Adrenal gland (tissue), 12 donors: ENCODE measurements around the gene ACLY. TPM values are rescaled to one million over a fixed set of nuclear protein-coding genes. Genes with fewer than 3 reads are reported as not detected.
A peak's percentile ranks its signal among the peaks of the same experiment; 100 is the strongest.

Experiments
- DNase-seq, 7 donors: peaks; one replicate each; pipeline ENCODE4 v3.0.0-alpha.2; 2019 to 2020
- H3K27ac ChIP-seq, 5 donors: fragments of 200-600 bp; sonication (generic) in 4 of 5; 1 replicate in 3 of 5; 2 replicates in 2 of 5; pipeline versions ENCODE4 v1.5.1 to v1.8.0; 2016 to 2020; ENCODE audit warnings: mild to moderate bottlenecking in 1 of 5
- H3K27me3 ChIP-seq: fragments of 200-600 bp; 2 replicates; pipeline ENCODE4 v1.8.0; 2021
- H3K36me3 ChIP-seq, 2 donors: fragments of 200-600 bp; replicated peaks in 1 of 2; 1 replicate in 1 of 2; 2 replicates in 1 of 2; pipeline versions ENCODE4 v1.5.1 to v1.8.0; 2018 to 2022
- H3K4me1 ChIP-seq, 2 donors: fragments of 200-600 bp; replicated peaks in 1 of 2; 1 replicate in 1 of 2; 2 replicates in 1 of 2; pipeline versions ENCODE4 v1.5.1 to v1.8.0; 2018 to 2021
- H3K4me3 ChIP-seq, 4 donors: fragments of 200-600 bp; sonication (generic) in 3 of 4; one replicate each; pipeline ENCODE4 v1.5.1; 2016 to 2018
- H3K9me3 ChIP-seq, 3 donors: fragments of 200-600 bp; sonication (generic) in 1 of 3; replicated peaks in 1 of 3; 1 replicate in 2 of 3; 2 replicates in 1 of 3; pipeline versions ENCODE4 v1.5.1 to v1.8.0; 2016 to 2021
- CTCF ChIP-seq, 6 experiments: fragments of 450-650 bp in 4 of 6; fragments of 200-600 bp in 2 of 6; sonication (generic) in 1 of 6; IDR thresholded peaks; 1 replicate in 5 of 6; 2 replicates in 1 of 6; pipeline versions ENCODE4 v1.5.1 to v1.8.0; 2016 to 2021; ENCODE audit warnings: antibody characterized with exemption in 6 of 6, mild to moderate bottlenecking in 2 of 6, moderate library complexity in 1 of 6
- POLR2A ChIP-seq, 2 donors: fragments of 450-650 bp; IDR thresholded peaks; one replicate each; pipeline ENCODE4 v1.6.1; 2017; ENCODE audit warnings: antibody characterized with exemption in 2 of 2, mild to moderate bottlenecking in 2 of 2, moderate library complexity in 1 of 2
- WGBS, 4 donors: extraction: QIAGEN DNeasy Blood & Tissue Kit in 2 of 4; methylation state at CpG; one replicate each; pipeline versions ENCODE4 v1.1.5 to v1.1.7; 2013 to 2017; 5-methylcytosine and 5-hydroxymethylcytosine counted together
- intact Hi-C, 2 donors: fragments of 100-400 bp; cut with DNase I; formaldehyde crosslinking; loops; one replicate each; pipeline versions ENCODE4 v1.14.1 to v1.15.0; 2022 to 2023
- polyA plus RNA-seq, 3 donors: library from polyadenylated mRNA; stranded (reverse); fragments of 200-250 nt in 2 of 3; fragments of 350-450 nt in 1 of 3; fragmentation: Illumina TruSeq in 1 of 3; extraction: RNeasy Lipid Tissue Mini Kit (QIAGEN cat#74804) in 1 of 3; gene quantifications; one replicate each; pipeline ENCODE4 v1.2.3, GENCODE V29; 2013 to 2014
- total RNA-seq, 9 donors: library from RNA; depleted of rRNA in 4 of 9; stranded (reverse); fragments of >200 nt in 4 of 9; fragments of 120-200 nt in 1 of 9; fragmentation: NEBNext Ultra II Directional in 1 of 9; extraction: Animal tissue kit (Norgen Biotek cat#: 25700) in 1 of 9; gene quantifications; one replicate each; pipeline versions ENCODE4 v1.1.0 to v1.2.4, GENCODE V29; 2013 to 2023
- donor health status: healthy with polysubstance abuse.
- donor health status: Bipolar disorder and iron deficiency.
- donor health status: DM: yes; HTN: yes; CAD: no.
- donor health status: DM: no; HTN: no; CAD: no.
- donor health status: DM: no; HTN: no; CAD: no.
- donor health status: DM: yes; HTN: yes; CAD: no.

Gene ACLY
- total and polyA plus RNA-seq, 12 donors: 18.0 to 190 (median 74.0) TPM

DNA sequence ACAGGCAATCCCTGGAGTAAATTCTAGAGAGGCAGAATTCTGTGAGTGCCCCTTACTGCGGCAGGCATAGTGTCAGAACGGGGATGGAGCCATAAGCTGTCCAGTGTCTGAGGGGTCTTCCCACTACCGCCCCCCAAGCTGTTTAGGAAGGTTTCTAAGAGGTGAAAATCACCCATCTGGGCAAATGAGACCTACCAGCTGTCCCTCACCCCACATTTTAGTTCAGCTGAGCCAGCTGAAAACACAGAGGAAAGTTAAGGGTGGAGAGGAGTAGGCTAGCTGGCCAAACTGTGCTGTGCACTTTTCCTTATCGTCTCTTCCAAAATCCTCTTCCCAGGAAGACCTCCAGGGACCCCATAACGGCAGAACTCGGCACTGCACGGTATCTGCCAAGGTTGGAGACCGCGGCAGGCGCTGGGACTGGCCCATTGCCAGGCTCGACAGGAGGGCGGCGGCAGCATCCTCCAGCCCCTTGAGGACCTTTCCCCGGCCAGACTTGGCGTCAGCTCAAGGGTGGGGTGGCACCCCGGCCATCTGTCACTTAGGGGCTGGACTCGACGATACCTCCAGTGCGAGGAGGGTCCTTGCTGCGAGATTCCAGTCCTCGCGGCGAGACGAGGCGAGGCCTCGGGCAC, 955 bp downstream of the ACLY start:
- H3K27ac ChIP-seq: peak overlapping the region in 4 of 5 donors; percentile 58 to 97 (median 76)
- TF ChIP-seq CTCF (IDR thresholded peaks at IDR 0.05) (no peak), POLR2A (IDR thresholded peaks at IDR 0.05) (no peak)
- H3K4me1 ChIP-seq: peaks cover 9 to 27% of the 10 kb centered on the region in 2 donors
- peak; percentile 44 to 73 (median 58) for DNase-seq
- 6 to 13% (median 8%) methylated on average over 13 to 26 of the region's 26 CpGs for WGBS, 4 donors
- no peaks in the 10 kb centered on the region for H3K9me3 ChIP-seq
- peaks cover 0 to 9% of the 10 kb centered on the region in 2 donors for H3K36me3 ChIP-seq
- H3K4me3 ChIP-seq: peak overlapping the region; percentile 33 to 99 (median 80)
- intact Hi-C loops: no loop called here
- H3K27me3 ChIP-seq: no peaks in the 10 kb centered on the region

DNA sequence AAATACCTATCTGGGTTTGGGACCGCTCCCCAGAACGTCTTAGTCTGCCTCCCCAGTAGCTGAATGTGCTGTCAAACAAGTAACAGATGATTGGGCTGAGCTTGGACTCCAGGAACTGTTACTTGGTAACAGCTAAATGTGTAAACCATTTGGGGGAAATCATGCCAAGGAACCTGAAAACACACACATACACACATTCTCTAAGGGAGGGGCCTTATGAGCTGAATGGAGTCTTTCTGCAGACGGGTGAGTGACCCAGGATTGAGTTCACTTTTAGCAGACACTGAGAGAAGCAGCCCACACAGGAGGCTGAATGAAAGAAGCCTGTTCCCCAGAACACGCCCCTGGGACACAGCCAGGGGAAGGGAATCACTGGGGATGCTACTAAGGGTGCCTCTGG, 1.6 kb downstream of the ACLY start:
- 55 to 71% (median 64%) methylated on average over 4 of the region's 4 CpGs for WGBS, 4 donors
- H3K36me3 ChIP-seq: peaks cover 0 to 15% of the 10 kb centered on the region in 2 donors
- no peak for TF ChIP-seq POLR2A (IDR thresholded peaks at IDR 0.05)
- TF ChIP-seq CTCF (IDR thresholded peaks at IDR 0.05): no peak
- H3K4me3 ChIP-seq: peak overlapping the region in 1 of 4 donors; percentile 99
- DNase-seq: no peak
- H3K4me1 ChIP-seq: peaks cover 9 to 27% of the 10 kb centered on the region in 2 donors
- H3K27me3 ChIP-seq: no peaks in the 10 kb centered on the region
- H3K9me3 ChIP-seq: no peaks in the 10 kb centered on the region
- H3K27ac ChIP-seq: no peak overlapping the region
- intact Hi-C loops: no loop called here

GRCh38 chr17:41915566-41915965, 3.2 kb downstream of the ACLY start:
- intact Hi-C loops: no loop called here
- DNase-seq: no peak
- Histone ChIP-seq H3K4me3 (no peak overlapping the region), H3K4me1 (peaks cover 9 to 27% of the 10 kb centered on the region in 2 donors), H3K9me3 (no peaks in the 10 kb centered on the region), H3K27me3 (no peaks in the 10 kb centered on the region), H3K36me3 (peaks cover 0 to 31% of the 10 kb centered on the region in 2 donors), H3K27ac (no peak overlapping the region)
- 78 to 100% (median 91%) methylated on average over 2 of the region's 2 CpGs for WGBS, 4 donors
- no peak for TF ChIP-seq CTCF (IDR thresholded peaks at IDR 0.05)
- TF ChIP-seq POLR2A (IDR thresholded peaks at IDR 0.05): no peak

DNA sequence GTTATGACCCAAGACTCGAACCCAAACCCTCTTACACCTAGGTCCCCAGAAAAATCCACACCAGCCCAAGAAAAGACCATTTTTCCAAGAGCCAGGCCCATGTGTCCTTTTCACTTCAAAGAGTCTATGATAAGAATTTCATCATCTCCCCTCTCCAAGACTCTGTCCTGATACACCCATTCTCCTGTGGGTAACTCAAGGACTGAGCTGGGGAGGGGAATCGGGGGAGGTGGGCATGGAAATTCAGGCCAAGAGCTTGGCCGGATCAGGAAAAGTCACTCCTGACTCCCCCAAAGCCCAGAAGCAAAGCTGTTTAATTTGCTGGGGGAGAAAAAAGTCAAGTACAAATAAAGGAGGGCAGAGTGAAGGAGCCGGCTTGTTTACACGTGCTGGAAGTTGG, 3.7 kb downstream of the ACLY start:
- no peak overlapping the region for H3K4me3 ChIP-seq
- H3K9me3 ChIP-seq: no peaks in the 10 kb centered on the region
- peaks cover 0 to 36% of the 10 kb centered on the region in 2 donors for H3K36me3 ChIP-seq
- H3K4me1 ChIP-seq: peaks cover 9 to 27% of the 10 kb centered on the region in 2 donors
- no peak for TF ChIP-seq POLR2A (IDR thresholded peaks at IDR 0.05)
- TF ChIP-seq CTCF (IDR thresholded peaks at IDR 0.05): no peak
- no peak for DNase-seq
- intact Hi-C loops: no loop called here
- no peaks in the 10 kb centered on the region for H3K27me3 ChIP-seq
- peak overlapping the region in 1 of 5 donors; percentile 61 for H3K27ac ChIP-seq
- WGBS, 4 donors: 79 to 86% (median 83%) methylated on average over 5 of the region's 5 CpGs
